ENCODE results near the gene SLC22A16.
"Not testable (repeated sequence)": the region's sequence is repeated elsewhere in the genome, so short reads cannot be mapped to it uniquely, and the experiment has no call there.

The SLC22A16 gene

DNA sequence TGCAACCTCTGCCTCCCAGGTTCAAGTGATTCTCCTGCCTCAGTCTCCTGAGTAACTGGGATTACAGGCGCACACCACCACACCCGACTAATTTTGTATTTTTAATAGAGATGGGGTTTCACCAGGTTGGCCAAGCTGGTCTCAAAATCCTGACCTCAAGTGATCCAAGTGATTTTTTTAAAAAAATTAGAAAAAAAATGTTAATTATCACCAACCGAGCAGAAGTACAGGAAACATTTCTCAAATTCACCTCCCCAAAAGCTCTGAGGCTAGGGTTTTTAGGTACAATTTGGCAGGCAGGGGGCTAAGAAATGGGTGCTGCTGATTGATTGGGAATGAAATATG lies 14.9 kb upstream of the SLC22A16 start:
- in situ Hi-C loops (cut with HindIII; ENCODE audit: low sequenced_read_pairs), result no loop called here

DNA sequence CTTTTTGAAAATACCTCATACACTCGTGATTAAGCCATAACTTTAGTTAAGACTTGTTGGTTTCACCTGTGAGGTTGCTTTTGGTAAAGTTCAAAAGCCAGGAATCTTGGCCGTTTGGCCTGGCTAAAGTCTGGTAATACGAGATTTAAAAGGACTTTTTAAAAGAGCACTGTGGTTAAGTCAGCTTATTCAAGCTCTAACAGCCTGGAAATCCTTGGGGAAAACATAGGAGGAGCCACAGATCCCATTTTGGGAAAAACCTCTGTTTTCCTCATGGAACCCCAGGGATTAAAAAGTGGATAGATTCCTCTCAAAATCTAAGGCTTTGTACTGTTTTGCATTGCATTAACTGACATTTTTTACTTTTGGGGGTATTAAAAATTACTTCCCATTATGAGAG lies 13.7 kb upstream of the SLC22A16 start:
- in situ Hi-C loops (cut with HindIII; ENCODE audit: low sequenced_read_pairs), result no loop called here

DNA sequence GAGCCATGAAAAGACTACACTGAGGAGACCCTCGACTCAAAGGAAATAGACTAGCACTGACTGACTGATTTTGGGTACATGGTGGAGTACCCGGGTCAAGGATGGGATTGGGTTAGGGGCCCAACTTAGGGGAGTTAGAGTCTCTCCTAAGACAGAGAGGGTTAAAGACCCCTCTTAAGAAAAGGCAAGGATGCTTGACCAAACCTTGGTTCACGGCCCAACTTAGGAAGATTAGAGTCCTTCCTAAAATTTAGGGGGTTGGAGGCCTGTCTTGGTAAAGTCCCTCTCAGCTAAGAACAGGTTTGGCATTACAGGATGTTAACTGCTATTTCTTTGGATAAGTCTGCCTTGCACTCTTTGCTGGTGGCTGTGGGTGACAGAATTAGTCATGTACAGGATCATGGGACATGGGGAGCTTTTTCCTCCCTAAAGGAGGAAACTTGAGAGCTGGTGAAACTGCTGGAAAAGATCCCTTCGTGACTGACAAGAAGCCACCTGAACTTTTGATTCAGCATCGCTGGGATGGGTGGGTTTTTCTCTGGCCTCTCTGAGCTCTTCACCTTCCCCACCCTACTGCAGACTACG lies 12.3 kb upstream of the SLC22A16 start:
- in situ Hi-C loops (cut with HindIII; ENCODE audit: low sequenced_read_pairs), result no loop called here

DNA sequence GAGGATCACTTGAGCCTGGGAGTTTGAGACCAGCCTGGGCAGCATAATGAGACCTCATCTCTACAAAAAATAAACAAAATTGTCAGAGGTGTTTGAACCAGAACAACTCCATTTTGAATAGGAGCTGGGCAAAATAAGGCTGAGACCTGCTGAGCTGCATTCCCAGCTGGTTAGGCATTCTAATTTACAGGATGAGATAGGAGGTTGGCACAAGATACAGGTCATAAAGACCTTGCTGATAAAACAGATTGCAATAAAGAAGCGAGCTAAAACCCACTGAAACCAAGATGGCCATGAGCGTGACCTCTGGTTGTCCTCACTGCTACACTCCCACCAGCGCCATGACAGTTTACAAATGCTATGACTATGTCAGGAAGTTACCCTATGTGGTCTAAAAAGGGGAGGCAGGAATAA lies 11.6 kb upstream of the SLC22A16 start:
- in situ Hi-C loops (cut with HindIII; ENCODE audit: low sequenced_read_pairs), result not testable (repeated sequence)

DNA sequence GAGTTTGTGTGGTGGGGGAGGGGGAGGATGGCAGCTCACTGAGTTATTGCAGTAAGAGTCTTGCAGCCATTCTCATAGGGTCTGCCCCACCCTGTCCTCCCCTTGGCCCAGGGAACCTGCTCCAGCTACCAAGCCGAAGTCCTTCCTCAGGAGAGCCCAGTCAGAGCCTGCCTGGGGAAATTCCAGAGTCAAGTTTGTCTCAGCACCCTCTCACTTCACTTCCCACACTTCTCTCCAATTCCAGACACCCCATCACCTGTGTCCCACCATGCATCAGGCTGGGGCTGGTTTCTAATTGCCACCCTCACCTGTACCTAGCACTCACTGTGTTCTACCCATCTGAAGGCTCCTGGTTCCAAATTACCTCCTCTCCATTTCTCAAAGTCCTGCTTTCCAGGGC lies 10.3 kb upstream of the SLC22A16 start:
- in situ Hi-C loops (cut with HindIII; ENCODE audit: low sequenced_read_pairs), result no loop called here

DNA sequence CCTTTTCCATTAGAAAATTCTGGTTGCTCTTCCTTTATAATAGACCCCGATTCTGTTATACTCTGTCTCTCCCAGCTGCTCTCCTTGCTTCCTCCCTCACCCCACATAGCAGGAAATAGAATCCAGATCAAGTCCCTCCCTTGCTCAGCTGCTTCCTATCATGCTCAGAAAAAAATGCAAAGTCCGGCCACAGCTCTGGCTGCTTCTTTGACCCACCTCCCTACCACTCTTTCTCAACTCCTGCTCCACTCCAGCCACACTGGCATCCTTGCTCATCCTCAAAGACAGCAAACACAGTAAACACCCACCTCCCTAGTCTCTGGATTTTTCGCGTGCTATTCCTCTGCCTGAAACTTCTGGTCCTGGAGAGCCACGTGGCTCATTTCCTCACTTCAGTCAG lies 9.1 kb upstream of the SLC22A16 start:
- in situ Hi-C loops (cut with HindIII; ENCODE audit: low sequenced_read_pairs), result no loop called here

DNA sequence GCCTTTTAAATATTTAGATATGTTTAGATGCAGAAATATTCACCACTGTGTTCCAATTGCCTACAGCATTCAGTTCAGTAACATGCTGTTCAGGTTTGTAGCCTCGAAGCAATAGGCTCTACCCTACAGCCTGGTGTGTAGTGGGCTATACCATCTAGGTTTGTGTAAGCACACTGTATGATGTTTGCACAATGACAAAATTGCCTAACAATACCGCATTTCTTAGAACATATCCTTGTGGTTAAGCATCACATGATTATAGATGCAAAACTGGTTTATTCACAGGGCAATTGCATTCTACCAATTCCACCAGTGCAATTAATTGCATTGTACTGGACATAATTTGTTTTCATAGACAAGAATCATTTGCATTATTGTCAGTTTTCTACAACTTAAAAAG lies 7.9 kb upstream of the SLC22A16 start:
- in situ Hi-C loops (cut with HindIII; ENCODE audit: low sequenced_read_pairs), result no loop called here

DNA sequence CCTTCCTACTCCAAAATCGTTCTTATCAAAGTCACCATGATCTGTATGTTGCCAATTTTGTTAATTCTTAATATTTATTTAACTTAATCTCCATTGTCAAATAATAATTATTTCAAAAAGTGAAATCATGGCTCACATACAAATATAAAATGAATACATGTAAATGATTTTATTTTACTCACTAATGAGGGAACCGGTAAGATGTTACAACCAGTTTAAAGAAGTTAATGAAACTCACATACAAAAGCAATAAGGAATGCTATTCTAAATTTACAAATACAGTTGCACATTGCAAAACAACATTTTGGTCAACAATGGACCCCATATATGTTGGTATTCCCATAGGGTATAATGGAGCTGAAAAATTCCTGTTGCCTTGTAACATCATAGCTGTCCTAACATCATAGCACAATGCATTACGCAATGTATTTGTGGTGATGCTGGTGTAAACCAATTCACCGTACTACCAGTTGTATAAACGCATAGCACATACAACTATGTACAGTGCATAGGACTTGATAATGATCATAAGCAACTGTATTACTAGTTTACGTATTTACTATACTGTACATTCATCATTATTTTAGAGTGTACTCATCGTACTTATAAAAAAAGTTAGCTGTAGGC lies 6.5 kb upstream of the SLC22A16 start:
- in situ Hi-C loops (cut with HindIII; ENCODE audit: low sequenced_read_pairs), result no loop called here

DNA sequence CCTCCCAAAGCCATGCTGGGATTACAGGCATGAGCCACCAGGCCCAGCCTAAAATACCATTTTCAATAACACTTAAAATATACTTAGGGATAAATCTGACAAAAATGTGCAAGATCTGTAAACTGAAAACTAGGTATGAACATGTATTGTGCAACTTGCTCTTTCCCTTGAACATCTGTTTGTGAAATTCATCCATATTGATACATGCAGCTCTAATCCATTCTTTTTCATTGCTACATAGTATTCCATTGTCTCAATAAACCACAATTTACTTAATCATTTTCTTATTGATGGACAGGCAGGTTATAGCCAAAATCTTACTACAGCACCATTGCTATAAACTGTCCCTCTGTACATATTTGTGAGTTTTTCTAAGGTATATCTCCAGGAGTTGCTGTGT lies 4.7 kb upstream of the SLC22A16 start:
- in situ Hi-C loops (cut with HindIII; ENCODE audit: low sequenced_read_pairs), result no loop called here

DNA sequence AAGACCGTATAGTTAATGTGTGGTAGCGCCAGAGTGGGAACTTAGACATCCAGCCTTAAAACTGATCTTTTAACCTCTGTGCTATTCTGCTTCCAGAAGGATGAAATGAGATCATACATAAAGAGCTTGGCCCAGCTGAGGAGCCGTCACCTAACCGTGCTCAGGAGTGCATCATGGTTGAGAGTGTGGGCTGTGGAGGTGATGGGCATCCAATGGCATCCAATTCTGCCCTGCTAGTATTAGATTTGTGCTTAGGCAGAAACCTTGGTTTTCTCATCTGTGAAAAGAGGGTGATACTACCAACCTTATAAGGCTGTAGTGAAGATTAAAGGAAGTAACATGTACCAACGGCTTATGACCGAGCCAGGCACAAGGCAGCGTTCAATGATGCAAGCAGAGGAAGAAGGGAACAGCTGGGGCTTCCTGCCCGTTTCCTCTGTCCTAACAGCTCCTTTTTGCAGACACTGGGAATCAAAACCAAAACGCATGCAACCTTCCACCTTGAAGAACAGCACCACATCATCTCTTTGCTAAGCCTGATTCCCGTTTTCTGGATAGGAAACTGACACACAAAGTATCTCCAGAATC lies 1.3 kb downstream of the SLC22A16 start:
- in situ Hi-C loops (cut with HindIII; ENCODE audit: low sequenced_read_pairs), result no loop called here

DNA sequence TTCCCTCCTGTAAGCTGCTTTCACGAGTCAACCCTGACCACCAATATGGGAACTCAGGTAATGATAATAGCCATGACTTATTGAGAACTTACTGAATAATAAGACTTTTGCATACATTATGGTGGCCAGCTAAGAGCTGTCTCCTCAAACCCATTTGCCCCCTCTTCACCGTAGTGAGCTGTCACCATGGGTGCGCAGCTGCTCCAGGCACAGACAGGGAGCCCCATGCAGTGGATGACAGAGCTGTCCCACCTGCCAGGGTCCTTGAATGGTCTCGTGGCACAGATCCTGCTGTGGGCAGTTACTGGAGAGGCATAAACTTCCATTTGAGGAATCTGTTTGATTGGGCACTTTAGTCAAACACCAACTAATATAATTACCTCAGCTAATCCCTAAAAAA lies 1.9 kb downstream of the SLC22A16 start:
- in situ Hi-C loops (cut with HindIII; ENCODE audit: low sequenced_read_pairs), result no loop called here

DNA sequence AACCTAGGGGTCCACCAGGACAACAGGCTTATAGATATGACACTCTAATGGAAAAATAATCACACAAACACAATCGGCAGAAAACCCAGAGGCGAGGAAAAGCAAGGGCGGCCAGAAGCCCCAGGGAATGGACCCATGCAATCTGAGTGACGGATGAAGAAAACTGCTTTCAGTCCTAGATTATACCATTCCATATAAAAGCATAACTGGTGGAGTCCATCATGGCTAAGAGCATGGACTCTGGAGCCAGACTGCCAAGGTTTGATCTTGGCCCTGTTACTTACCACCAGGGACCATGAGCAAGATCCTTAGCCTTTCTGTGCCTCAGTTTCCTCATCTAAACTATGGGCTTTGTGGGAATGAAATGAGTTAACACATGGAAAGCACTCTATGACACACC lies 3.7 kb downstream of the SLC22A16 start:
- in situ Hi-C loops (cut with HindIII; ENCODE audit: low sequenced_read_pairs), result no loop called here

DNA sequence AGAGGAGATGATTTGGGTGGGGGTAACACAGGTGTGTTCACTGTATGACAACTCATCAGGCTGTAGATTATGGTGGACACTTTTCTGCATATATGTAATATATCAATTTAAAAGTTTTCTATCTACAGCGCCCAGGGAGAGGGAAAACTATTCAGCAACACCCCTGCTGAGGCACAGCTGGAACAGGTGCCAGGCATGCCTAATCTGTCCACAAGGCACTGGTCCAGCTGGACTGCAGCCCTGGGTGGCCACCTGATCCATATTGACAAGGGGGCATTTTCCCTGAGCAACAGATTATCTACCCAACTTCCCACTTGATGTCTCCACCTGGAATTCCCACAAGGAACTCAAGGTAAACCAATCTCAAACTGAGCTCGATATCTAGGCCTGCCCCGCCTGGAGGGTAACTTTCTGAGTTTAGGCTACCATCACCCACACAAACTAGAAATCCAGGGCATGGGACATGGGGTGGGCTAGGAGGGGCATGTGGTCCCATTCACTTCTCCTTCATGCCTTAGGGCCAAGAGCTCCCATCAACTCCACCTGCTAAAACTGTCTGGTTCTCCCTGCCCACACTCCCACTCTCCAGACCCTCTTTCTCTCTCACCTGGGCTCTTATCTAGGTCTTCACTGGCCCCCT lies 4.6 kb downstream of the SLC22A16 start:
- in situ Hi-C loops (cut with HindIII; ENCODE audit: low sequenced_read_pairs), result no loop called here

DNA sequence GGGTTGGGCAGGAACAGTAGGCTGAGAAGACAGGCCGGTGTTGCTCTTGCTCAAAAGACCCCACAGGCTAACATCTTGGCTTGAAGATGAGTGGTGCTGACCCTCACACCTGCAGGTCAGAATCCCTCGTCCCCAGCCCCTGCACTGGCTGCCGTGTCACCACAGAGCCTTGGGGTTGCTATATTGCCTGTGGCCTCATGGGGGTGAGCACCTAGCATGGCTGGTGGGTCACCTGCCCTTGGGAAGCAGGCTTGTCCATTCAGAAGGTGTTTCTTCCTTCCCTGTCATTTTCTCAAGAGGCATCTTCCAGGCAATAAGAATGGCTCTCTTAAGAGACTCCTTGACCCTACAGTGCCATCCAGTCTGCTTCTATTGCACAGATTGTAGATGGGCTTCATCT lies 7.7 kb downstream of the SLC22A16 start:
- in situ Hi-C loops (cut with HindIII; ENCODE audit: low sequenced_read_pairs), result no loop called here

DNA sequence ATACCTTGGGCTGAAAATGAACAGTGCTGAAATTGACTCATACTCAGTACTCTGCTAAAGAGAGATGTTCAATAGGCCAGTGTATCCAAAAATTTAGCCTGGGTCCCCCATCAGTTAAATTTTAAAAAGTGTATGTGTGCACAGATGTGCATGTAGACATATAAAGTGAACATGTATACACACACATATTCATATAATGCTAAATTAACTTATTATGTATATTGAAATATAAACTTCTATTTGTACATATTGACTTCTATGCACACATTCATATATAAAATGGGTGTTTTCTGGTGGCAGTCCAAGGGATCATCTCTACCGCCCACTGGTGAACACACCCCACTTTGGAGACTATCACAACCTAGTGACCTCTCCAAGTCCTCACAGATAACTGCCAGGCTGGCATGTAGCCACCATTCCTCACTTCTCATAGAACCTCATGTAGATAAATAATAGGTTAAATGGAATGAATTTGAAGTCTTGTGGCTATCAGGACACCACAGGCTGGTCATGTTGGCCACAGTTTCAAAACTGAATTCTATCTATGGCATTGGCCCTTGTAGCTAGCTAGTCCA lies 8.8 kb downstream of the SLC22A16 start:
- in situ Hi-C loops (cut with HindIII; ENCODE audit: low sequenced_read_pairs), result no loop called here

DNA sequence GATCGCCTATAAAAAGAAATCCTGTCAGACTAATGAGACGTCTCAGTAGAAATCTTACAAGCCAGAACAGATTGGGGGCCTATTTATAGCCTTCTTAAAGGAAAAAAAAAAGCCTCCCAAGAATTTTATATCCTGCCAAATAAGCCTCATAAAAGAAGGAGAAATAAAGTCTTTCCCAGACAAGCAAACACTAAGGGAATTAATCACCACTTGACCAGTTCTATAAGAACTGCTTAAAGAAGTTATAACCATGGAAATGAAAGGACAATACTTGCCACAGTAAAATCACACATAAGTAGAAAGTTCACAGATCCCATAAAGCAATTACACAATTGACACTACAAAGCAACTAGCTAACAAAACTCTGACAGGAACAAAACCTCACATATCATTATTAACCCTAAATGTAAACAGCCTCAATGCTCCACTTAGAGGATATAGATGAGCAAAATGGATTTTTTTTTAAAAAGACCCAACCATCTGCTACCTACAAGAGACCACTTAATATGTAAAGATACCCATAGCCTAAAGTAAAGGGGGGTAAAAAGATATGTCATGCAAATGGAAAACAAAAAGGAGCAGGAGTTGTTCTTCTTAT lies 13.4 kb downstream of the SLC22A16 start:
- in situ Hi-C loops (cut with HindIII; ENCODE audit: low sequenced_read_pairs), result no loop called here

DNA sequence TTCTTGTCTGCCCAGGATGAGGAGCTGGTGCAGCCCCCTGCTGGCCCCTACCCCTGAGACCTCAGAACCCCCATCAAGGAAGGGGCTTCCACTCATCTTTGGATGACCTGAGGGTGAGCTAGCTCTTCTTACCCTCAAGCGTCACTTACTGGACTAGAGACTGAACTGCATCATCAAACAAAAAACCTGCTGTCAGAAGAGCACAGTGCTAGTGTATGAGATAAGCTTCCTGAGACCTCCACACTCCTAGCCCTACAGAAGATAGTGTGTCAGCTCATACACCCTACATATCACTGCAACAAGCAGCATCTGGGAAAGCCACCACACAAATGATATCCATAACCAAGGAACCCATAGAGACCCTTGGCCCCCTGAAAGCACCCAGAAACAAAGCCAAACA lies 15.0 kb downstream of the SLC22A16 start:
- in situ Hi-C loops (cut with HindIII; ENCODE audit: low sequenced_read_pairs), result no loop called here

DNA sequence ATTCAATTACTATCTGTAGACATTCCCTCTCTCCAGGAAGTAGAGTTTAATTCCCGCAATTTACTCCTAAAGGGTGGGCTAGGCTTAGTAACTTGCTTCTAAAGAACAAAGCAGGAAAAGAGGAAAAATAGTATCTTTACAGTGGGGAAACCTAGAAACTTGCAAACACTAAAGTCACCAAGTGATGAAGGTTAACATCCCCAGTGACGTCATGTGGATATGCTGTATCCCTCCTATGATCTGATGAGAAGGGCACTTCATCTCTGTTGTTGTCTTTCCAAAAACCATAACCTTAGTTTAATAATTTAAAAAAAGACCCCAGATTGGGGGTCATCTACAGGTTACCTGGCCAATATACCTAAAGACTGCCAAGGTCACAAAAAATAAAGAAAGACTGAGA lies 17.3 kb downstream of the SLC22A16 start:
- in situ Hi-C loops (cut with HindIII; ENCODE audit: low sequenced_read_pairs), result no loop called here

DNA sequence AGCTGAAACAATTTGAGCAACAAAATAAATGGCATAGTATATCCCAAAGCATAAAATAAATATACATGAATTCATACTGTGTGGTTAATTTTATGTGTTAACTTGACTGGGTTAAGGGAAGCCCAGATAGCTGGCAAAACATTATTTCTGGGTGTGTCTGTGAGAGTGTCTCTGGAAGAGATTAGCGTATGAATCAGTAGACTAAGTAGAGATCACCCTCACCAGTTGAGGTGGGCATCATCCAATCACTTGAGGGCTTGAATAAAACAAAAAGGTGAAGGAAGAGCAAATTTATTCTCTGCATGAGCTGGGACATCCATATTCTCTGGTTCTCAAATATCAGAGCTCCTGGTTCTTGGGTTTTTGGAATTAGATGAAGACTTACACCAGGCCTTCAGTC lies 17.9 kb downstream of the SLC22A16 start:
- in situ Hi-C loops (cut with HindIII; ENCODE audit: low sequenced_read_pairs), result no loop called here

DNA sequence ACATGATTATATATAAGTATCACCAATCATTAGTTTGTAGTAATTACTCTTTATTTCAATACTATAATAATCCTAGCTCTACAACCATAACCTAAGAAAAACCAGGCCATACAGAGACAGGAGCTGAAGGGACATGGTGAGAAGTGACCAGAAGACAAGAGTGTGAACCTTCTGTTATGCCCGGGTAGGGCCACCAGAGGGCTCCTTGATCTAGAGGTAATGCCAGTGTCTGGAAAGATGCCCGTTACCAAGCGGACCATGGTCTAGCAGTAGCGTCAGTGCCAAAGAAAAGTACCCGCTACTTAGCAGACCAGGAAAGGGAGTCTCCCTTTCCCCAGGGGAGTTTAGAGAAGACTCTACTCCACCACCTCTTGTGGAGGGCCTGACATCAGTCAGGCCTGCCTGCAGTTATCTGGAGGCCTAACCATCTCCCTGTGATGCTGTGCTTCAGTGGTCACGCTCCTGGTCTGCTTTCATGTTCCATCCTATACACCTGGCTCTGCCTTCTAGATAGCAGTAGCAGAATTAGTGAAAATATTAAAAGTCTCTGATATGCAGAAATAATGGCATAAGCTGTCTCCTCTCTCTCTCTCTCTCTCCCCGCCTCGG lies 18.7 kb downstream of the SLC22A16 start:
- in situ Hi-C loops (cut with HindIII; ENCODE audit: low sequenced_read_pairs), result not testable (repeated sequence)

DNA sequence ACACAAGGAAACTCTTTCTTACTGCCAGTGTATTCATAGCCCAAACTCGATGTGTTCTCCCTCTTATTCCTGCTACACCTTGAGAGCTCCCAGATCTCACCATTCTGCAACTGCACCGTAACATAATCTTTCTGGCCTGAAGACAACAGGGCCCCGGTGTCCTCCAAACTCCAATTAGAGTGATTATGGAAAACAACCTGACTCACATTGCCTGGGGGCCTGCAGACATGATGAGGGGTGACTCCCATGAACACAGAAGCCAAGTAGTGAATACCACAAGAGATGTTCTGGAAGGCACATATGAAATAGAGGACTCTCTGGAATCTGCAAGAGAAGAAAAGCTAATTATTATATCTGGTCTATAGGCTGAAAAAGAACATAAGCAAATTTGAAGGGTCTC lies 19.7 kb downstream of the SLC22A16 start:
- in situ Hi-C loops (cut with HindIII; ENCODE audit: low sequenced_read_pairs), result no loop called here

Data from DLD1 (cell line).